Raji (cell line): Measurements from ENCODE around the gene SLC22A2.

Experiments used
- POLR2A ChIP-seq: IDR thresholded peaks from 2 replicates; pipeline ENCODE4 v1.6.1; 2011; ENCODE audit warnings: low read depth, low read length, control low read depth; ENCODE audit not compliant: insufficient read depth

Gene SLC22A2

DNA sequence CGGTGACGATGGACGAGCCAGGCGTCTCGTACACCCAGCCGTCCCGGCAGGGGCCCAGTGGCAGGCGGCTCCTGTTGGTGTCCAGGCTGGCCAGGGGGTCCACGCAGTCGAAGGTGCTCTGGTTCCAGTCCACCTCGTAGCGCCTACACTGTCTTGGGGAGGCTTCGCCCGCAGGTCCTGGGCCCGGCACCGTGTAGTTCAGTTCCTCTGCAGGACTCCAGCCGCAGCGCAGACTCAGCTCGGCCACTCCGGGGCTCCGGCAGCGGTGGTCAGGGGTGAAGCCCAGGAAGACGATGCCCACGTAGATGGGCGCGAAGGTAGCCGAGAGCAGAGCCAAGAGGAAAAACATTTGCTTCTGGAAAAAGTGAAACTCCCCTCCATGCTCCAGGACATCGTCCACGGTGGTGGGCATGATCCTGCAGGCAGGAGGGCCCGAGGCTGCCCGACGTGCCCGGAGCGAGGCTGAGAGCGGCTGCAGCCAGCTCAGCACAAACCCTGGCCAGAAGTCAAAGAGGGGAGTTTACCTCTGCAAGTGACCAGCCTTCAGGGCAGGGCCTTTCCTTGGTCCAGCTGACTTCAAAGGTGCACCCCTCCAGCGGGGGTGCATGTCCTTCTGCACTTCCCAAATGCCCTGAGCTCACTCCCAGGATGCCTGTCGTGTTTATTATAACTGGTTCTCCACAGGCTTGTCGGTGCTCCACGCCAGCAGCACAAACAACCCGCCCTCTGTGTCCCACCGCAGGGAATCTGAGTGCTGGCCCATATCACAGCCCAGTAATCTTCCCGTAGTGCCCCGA is at the start of gene SLC22A2:
Gene SLC22A2, minus strand, starts transcription at position 476 of the 797 bp plus-strand sequence. Its CDS starts 64 bp downstream, at position 412.
- TF ChIP-seq POLR2A = no peak

DNA sequence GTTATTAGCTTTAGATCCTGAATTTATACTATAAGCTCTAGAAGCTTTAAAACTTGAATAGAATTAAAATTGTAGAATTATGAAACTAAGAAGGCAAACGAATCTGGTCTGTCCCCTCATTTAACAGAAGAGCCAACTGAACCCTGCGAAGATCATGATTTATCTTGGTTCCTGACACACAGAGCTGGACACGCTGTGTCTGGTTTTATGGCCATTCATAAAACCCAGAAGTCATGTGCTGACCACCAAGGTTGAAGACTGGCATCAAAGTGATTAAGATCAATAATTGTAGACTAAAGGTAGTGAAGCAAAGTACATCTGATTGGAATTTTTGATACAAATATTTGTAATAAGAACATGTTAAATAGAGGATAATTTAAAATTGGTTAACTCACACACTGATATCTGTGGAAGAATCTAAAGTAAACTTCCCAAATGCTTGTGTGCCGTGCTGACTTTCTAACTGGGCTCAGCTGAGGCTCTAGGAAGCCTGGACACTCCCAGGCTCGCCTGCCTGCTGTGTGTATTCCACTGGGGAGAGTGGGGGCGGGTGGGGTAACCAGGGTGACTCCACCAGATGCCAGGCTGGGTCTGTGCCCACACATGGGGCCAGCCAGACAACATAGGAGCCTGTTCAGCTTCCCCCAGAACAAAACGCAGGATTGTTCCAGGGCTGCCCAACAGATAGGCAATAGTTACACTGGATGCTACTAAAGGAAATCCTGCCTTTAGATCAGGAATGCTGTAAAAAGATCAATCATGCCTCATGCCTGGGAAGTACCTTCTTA is 47.5 kb upstream of the SLC22A2 start:
- TF ChIP-seq POLR2A = no peak

DNA sequence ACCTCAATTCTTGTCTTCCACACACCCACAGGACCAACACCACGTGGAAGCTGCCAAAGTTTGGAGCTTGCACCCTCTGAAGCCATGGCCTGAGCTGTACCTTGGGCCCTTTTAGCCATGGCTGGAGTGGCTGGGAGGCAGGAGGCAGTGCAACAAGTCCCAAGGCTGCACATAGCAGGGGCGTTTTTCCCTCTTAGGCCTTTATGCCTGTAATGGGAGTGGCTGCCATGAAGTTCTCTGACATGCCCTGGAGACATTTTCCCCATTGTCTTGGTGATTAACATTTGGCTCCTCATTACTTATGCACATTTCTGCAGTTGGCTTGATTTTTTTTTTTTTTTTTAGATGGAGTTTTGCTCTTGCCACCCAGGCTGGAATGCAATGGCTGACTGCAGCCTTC is 45.2 kb upstream of the SLC22A2 start:
- no peak for TF ChIP-seq POLR2A

DNA sequence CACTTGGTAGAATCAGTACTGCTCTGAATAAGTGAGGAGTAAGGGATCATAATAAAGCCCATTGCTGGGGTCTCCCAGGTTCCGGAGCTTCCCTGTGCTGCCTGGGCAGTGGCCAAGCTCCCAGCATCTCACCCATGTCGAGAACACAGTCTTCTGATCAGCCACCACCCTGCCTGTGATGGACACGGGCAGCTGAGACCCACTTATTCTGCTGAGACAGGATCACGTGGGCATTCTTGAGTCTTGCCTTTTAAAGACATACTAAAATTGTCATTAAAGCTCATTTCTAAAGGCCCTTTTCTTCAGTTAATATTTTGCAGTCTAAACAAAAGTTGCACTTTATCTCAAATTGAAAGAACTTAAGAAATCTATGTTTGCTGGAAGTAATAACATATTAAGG is 42.7 kb upstream of the SLC22A2 start:
- no peak for TF ChIP-seq POLR2A

DNA sequence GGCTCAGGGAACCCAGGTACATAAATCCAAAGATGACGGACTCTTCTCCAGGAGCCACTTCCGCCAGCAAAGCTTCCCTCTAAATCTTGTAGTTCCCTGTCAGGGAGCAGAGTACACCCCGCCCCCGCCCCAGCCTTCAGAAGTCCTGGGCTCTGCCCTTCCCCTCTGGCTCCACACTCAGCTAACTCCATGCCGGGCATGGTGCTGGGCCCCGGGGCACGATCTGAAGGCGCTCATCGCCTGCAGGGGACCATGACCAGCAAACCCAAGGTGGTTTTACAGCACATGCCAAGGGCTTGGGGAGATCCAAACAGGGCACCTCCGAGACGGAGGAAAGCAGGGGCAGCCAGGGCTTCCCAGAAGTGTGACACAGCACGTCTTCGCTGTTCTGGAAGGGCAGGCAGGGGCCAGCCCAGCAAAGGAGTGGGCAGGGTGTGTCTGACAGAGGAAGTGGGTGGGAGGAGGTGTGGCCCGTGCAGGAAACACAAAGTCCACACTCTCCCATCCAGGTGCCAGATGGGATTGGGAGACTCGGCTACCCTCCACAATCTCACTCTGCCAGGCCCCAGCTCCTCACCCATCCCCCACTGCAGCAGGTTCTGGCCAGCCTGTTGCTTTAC is 41.6 kb upstream of the SLC22A2 start:
- TF ChIP-seq POLR2A = no peak

DNA sequence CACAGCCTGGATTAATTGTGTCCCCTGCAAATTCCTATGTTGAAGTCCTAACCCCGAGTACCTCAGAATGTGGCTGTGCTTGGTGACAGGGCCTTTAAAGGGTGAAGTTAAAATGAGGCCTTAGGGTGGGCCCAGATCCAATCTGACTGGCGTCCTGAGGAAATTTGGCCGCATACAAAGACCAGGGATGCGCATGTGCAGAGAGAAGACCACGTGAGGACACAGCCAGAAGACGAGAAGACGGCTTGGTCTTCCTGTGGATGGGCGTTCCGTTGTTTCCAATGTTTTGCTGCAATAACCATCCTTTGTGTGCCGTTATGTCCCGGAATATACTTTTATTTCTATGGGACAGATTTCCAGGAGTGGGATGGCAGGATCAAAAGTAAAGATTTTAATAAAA is 40.9 kb upstream of the SLC22A2 start:
- TF ChIP-seq POLR2A = no peak

DNA sequence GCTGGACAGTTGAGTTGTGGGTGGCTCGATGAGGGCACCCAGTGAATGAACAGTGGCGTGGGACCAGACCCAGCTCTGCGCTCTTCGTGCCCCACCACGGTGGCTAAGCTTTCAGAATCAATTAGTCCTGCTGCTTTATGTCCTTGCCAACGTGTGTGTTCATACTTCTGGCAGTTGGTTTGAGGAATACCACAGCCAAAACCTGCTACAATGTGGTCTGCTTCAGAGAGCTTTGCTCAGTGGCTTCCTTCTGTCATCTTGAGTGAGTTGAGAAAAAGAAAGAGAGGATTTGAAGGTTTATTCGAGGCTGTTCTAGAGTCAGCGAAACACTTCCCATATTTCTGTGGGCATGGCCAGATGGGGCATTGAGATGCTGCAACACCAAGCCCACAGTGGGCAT is 39.5 kb upstream of the SLC22A2 start:
- TF ChIP-seq POLR2A = no peak

DNA sequence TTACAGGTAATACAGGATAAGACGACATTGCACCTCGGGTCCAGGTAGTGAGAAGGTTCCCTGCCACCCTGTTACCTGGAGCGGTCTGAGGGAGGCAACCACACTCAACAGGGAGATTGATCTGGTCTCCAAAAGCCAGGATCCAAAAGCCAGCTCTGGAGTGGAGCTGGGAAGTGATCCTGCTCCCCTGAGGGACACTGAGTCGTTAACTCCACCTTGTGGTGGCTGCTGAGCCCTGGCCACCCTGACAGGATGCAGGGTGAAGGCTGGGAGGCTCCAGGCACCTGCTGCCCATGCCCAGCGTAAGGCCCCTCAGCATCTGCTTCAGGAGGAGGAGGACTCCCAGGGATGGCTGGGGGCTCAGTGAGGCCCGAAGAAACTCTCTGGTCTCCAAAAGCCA is 38.7 kb upstream of the SLC22A2 start:
- no peak for TF ChIP-seq POLR2A

DNA sequence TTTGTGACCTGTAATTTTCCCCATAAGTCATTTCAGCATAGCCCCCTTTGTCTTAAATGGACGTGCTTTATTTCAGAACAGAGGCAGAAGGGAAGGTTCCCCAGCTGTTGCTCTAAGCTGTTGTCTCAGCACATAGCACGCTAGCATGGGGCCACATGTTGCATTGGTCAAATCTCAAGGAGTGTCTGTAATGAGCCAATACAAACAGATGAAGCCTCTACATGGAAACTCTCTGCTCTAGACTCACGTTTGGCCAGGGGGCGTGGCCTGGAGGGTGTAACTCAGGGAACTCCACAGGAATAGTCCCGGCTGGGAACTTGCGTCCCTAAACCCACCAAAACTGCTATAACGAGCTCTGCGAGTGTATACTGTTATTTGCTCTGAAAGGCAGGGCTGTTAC is 35.2 kb upstream of the SLC22A2 start:
- TF ChIP-seq POLR2A = no peak

DNA sequence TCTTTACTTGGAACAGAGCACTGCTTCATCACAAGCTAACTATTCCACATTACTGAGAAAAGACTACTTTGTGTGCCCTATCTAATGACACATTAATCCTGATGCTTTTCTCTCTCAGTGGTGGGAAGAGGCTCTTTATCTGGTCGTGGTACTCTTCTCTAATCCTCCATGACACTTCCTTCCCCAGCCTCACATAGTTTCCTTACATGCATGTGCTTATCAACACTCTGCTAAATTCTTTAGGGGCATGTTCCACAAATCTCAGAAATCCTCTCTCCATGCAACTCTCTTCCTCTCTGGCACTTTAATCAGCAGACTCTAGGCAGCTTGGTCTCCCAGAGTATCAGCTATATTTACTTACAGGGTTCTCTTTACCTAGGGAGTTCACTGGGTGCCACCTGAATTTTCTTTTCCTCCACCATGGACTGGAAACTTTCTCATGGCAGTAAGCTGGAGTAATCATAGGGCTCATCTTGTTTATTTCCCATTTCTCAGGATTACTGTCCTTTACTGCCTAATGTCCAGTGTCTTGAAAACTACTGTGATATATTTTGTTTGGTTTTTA is 27.0 kb upstream of the SLC22A2 start:
- TF ChIP-seq POLR2A = no peak

DNA sequence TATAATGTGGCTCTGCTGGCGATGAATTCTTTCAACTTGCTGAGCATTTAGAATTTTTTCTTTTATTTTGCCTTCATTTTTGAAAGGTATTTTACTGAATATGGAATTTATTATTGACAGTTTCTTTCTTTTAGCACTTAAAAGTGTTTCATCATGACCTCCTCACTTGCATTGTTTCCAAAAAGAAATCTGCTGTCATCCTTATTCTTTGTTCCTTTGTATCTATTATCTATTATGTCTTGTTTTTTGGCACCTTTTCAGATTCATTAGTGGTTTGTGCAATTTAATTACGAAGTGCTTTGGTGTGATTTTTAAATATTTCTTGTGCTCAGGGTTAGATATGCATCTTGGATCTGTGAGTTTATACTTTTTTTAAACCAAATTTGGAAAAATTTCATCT is 26.0 kb upstream of the SLC22A2 start:
- no peak for TF ChIP-seq POLR2A

DNA sequence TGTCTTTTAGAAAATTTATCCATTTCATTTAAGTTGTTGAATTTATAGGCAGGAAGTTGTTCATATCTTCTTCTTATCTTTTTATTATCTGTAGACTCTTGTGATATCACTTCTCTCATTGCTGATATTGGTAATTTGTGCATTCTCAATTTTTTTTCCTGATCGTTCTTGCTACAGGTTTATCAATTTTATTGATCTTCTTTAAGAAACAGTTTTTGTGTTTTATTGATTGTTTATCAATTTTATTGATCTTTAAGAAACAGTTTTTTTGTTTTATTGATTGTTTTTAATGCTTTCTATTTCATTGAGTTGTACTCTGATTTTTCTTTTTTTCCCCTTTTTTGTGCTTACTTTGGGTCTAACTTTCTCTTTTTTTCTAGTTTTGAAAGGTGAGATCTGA is 23.8 kb upstream of the SLC22A2 start:
- no peak for TF ChIP-seq POLR2A

DNA sequence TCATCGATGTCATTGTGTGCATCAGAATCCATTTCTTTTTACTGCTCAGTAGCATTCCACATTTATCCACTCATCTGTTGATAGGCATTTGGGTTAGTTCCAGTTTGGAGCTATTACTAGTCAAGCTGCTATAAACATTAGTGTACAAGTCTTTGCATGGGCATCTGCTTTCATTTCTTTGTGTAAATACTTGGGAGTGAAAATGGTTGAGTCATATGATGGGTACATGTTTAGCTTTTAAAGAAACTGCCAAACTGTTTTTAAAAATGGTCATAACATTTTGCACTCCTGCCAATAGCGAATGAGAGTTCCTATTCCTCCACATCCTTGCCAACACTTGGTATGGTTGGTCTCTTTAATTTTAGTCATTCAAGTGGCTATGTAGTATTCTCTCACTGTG is 21.2 kb upstream of the SLC22A2 start:
- TF ChIP-seq POLR2A = no peak

DNA sequence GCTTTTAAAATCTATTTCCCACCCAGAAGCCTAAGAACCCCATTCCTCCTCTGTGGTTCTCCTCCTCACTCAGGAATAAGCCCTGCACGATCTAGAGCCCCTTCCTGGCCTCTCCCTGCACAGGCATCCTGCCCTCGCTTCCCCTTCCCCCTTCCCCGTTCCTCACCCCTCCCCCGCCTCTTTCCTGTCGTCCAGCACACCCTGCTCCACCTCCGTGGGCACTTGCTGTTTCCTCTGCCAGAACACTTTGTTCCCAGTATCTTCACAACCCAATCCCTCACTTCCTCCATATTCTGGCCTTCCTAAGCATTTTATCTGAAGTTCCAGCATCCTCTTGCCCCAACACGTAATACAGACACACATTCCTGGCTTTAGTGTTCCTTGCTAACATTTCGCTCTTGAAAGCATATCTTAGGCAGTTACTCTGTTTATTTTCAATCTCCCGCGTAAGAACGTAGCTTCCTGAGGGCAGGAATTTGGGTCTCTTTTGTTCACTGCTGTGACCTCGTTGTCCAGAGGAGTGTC is 20.2 kb upstream of the SLC22A2 start:
- TF ChIP-seq POLR2A = no peak

DNA sequence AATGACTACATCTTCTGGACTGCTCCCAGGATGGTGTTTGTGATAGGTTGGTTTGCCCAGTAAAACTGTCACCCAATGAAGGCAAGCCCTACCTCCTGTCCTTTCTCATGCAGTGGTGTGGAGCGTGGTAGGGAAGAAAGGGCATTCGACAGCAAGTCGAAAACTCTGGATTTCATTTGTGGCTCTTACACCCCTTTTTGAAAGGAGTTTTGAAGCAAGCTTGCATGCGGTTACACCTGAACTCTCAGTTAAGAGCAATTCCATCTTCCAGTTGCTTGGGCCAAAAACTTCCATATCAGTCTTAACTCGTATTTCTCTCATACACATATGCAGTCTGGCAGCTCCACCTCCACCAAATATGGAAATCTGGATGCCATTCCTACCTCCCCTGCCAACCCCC is 19.7 kb upstream of the SLC22A2 start:
- no peak for TF ChIP-seq POLR2A
